ENCODE data around the gene RNF14. TPM values are rescaled to one million over a fixed set of nuclear protein-coding genes. Genes with fewer than 3 reads are reported as not detected.

RNF14 gene
- total and polyA plus RNA-seq, 10 of the 15 experiments (the other 5 are each of a cell fraction or from before 2014, with no cell fraction given): 13.2 to 41.8 (median 28.3) TPM

DNA sequence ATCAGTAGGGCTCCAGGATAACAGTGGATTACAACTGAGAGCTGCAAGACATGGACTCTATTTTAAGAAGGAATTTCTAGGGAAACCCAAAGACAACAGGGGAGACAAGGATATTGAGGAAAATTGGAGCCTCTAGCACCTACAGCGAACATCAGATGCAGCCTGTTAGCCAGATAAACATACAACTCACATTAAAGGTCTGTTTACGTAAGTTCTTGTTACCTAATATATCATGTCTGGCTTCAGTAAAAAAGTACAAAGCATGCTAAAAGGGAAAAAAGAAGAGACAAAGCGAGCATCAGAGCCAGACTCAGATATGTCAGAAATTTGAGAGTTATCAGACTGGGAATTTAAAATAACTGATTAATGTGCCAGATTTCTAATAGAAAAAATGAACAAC is 26.8 kb downstream of the RNF14 start (continued):
- TF ChIP-seq MXI1 (IDR thresholded peaks at IDR 0.05; ENCODE audit: low read depth, low read length): no peak

- Histone ChIP-seq H3K4me3 (no peak overlapping the region), H3K27me3 (replicated peaks in 1 of 2; ENCODE audit: control insufficient read depth in 2 of 2, insufficient read depth in 2 of 2, low read length in 1 of 2) (no peaks in the 10 kb centered on the region), H3K9ac (ENCODE audit: control insufficient read depth, insufficient read depth, low read length) (no peak overlapping the region), H4K20me1 (ENCODE audit: control insufficient read depth, insufficient read depth) (no peaks in the 10 kb centered on the region), H3K9me3 (replicated peaks; ENCODE audit: control insufficient read depth, insufficient read depth, low read length) (no peaks in the 10 kb centered on the region), H3K4me1 (ENCODE audit: control insufficient read depth, insufficient read depth, low read length) (no peaks in the 10 kb centered on the region), H2AFZ (ENCODE audit: control insufficient read depth, low read depth, low read length) (no peak overlapping the region), H3K79me2 (ENCODE audit: control insufficient read depth, insufficient read depth, low read length) (no peaks in the 10 kb centered on the region), H3K4me2 (ENCODE audit: control insufficient read depth, insufficient read depth) (no peak overlapping the region), H3K36me3 (ENCODE audit: control insufficient read depth in 2 of 2, insufficient read depth in 2 of 2, low read length in 1 of 2) (peaks cover 0 to 3% of the 10 kb centered on the region in 2 experiments; a peak in 1 of 4 replicates), H3K27ac (ENCODE audit: control insufficient read depth, insufficient read depth) (no peak overlapping the region)
- intact Hi-C loops (cut with micrococcal nuclease; ENCODE audit: unreplicated experiment) (no loop called here), in situ Hi-C loops (cut with MboI) (no loop called here)
- DNase-seq (ENCODE audit: low read depth, low spot score): no peak
- no TSS peak for BruUV-seq (replicated peaks)
- WGBS (ENCODE audit: insufficient coverage, insufficient replicate concordance, low lambda C conversion rate, missing lambda C conversion rate): 74% methylated on average over 6 of the region's 6 CpGs
- POLR2A ChIA-PET: no interaction called here
- no peak for FAIRE-seq
- RAD21 ChIA-PET (ENCODE audit: unreplicated experiment): no interaction called here
- CTCF ChIA-PET: interaction anchor here (1.0 to 9.5 kb wide), 4 partner anchors 16 to 151 kb away, joined by 4 to 110 read pairs (median 36); partner anchors contain the start of gene GNPDA1
- SMC1A ChIA-PET (ENCODE audit: uncharacterized antibody, unreplicated experiment): no interaction called here
- no peak for TF ChIP-seq YBX1 (IDR thresholded peaks at IDR 0.05)
- no peak for TF ChIP-seq RELB (IDR thresholded peaks at IDR 0.05; ENCODE audit: low read depth)
- TF ChIP-seq TCF12 (IDR thresholded peaks at IDR 0.05; ENCODE audit: low read depth, low read length): no peak
- no peak for TF ChIP-seq ESRRA (IDR thresholded peaks at IDR 0.05; ENCODE audit: low read length)
- TF ChIP-seq ZNF217 (IDR thresholded peaks at IDR 0.05): no peak
- no peak for TF ChIP-seq KAT2A (conservative IDR thresholded peaks at IDR 0.05; ENCODE audit: control insufficient read depth, low read depth, low read length)
- TF ChIP-seq, protein P1, sequence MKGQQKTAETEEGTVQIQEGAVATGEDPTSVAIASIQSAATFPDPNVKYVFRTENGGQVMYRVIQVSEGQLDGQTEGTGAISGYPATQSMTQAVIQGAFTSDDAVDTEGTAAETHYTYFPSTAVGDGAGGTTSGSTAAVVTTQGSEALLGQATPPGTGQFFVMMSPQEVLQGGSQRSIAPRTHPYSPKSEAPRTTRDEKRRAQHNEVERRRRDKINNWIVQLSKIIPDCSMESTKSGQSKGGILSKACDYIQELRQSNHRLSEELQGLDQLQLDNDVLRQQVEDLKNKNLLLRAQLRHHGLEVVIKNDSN (IDR thresholded peaks at IDR 0.05; ENCODE audit: borderline replicate concordance, extremely low read length, insufficient read depth, low read depth, low read length): no peak
- no peak for TF ChIP-seq YY1 (IDR thresholded peaks at IDR 0.05; ENCODE audit: low read depth, low read length)
- ATAC-seq: no peak
These were observed 28.6 kb downstream of the RNF14 start for GRCh38 chr5:141997358-141997960.
